WTC11 (cell line): ENCODE results near the gene TUBA3C. TPM values are rescaled to one million over a fixed set of nuclear protein-coding genes. Genes with fewer than 3 reads are reported as not detected.

Experiments
- ATAC-seq: fragments of 200-7000 bp; cut with Tn5 transposase; 2 replicates; pipeline ENCODE4 v1.10.0; 2021; ENCODE audit warnings: mild to moderate bottlenecking, moderate library complexity
- CTCF ChIA-PET: fragments of 300-600 bp; sonication (Branson Sonifier 250); formaldehyde crosslinking; loops from one replicate; lab custom pipeline; 2021; ENCODE audit warnings: antibody characterized with exemption; lab: Charles Lee
- POLR2A ChIA-PET: fragments of 350-600 bp; sonication (Branson Sonifier 250); formaldehyde crosslinking; loops from one replicate; lab custom pipeline; 2021; ENCODE audit warnings: antibody characterized with exemption; lab: Charles Lee
- DNase-seq: peaks from one replicate; pipeline ENCODE4 v3.0.0; 2021; ENCODE audit warnings: low spot score
- H3K27ac Mint-ChIP-seq: 2 replicates; pipeline ENCODE4 v1.8.0; 2021; ENCODE audit warnings: mixed read lengths
- H3K27me3 Mint-ChIP-seq: 2 replicates; pipeline ENCODE4 v1.8.0; 2021; ENCODE audit warnings: low read depth, mild to moderate bottlenecking, moderate library complexity, mixed read lengths
- H3K36me3 Mint-ChIP-seq: 2 replicates; pipeline ENCODE4 v1.8.0; 2021; ENCODE audit warnings: mixed read lengths
- H3K4me1 Mint-ChIP-seq: 2 replicates; pipeline ENCODE4 v1.8.0; 2022; ENCODE audit warnings: mixed read lengths
- H3K4me3 Mint-ChIP-seq: 2 replicates; pipeline ENCODE4 v1.8.0; 2021; ENCODE audit warnings: mild to moderate bottlenecking, moderate library complexity, mixed read lengths
- H3K9me3 Mint-ChIP-seq: 2 replicates; pipeline ENCODE4 v1.8.0; 2021; ENCODE audit warnings: mixed read lengths
- CREB1 ChIP-seq: sonication (generic); formaldehyde crosslinking; IDR thresholded peaks from 2 replicates; pipeline ENCODE4 v1.8.0; 2023; ENCODE audit warnings: mild to moderate bottlenecking, missing genetic modification reagents
- FOXJ3 ChIP-seq: sonication (generic); formaldehyde crosslinking; IDR thresholded peaks from 2 replicates; pipeline ENCODE4 v1.9.0; 2021; ENCODE audit warnings: missing genetic modification reagents, mild to moderate bottlenecking, borderline replicate concordance
- GABPB1 ChIP-seq: sonication (generic); formaldehyde crosslinking; IDR thresholded peaks from 2 replicates; pipeline ENCODE4 v1.8.1; 2023; ENCODE audit warnings: mild to moderate bottlenecking, missing genetic modification reagents
- HMGA2 ChIP-seq: fragments of 250-450 bp; sonication (Bioruptor Pico); IDR thresholded peaks from 2 replicates; pipeline ENCODE4 v1.4.0; 2021; ENCODE audit warnings: mild to moderate bottlenecking, moderate library complexity
- NR1H2 ChIP-seq: sonication (generic); formaldehyde crosslinking; IDR thresholded peaks from 2 replicates; pipeline ENCODE4 v1.9.0; 2021; ENCODE audit warnings: mild to moderate bottlenecking, moderate library complexity, missing genetic modification reagents
- NR2C2 ChIP-seq: sonication (generic); formaldehyde crosslinking; IDR thresholded peaks from 2 replicates; pipeline ENCODE4 v1.8.0; 2022; ENCODE audit warnings: mild to moderate bottlenecking, missing genetic modification reagents
- SP1 ChIP-seq: sonication (generic); formaldehyde crosslinking; conservative IDR thresholded peaks from 2 replicates; pipeline ENCODE4 v1.8.1; 2022; ENCODE audit warnings: missing genetic modification reagents
- TEAD4 ChIP-seq: sonication (generic); formaldehyde crosslinking; IDR thresholded peaks from 2 replicates; pipeline ENCODE4 v1.8.0; 2022; ENCODE audit warnings: mild to moderate bottlenecking, missing genetic modification reagents
- TP53 ChIP-seq: sonication (generic); formaldehyde crosslinking; IDR thresholded peaks from 2 replicates; pipeline ENCODE4 v1.8.1; 2023; ENCODE audit warnings: mild to moderate bottlenecking, missing genetic modification reagents
- ZBTB21 ChIP-seq: sonication (generic); formaldehyde crosslinking; IDR thresholded peaks from 2 replicates; pipeline ENCODE4 v1.8.1; 2023; ENCODE audit warnings: mild to moderate bottlenecking, missing genetic modification reagents, borderline replicate concordance
- ZNF121 ChIP-seq: sonication (generic); formaldehyde crosslinking; IDR thresholded peaks from 2 replicates; pipeline ENCODE4 v1.8.0; 2023; ENCODE audit warnings: missing genetic modification reagents
- ZNF138 ChIP-seq: sonication (generic); formaldehyde crosslinking; conservative IDR thresholded peaks from 2 replicates; pipeline ENCODE4 v1.8.1; 2022; ENCODE audit warnings: mild to moderate bottlenecking, moderate library complexity, missing genetic modification reagents
- ZNF263 ChIP-seq: sonication (generic); formaldehyde crosslinking; IDR thresholded peaks from 2 replicates; pipeline ENCODE4 v1.8.1; 2022; ENCODE audit warnings: low read depth, mild to moderate bottlenecking, moderate library complexity, missing genetic modification reagents
- ZNF423 ChIP-seq: fragments of 250-450 bp; sonication (Bioruptor Pico); IDR thresholded peaks from 2 replicates; pipeline ENCODE4 v2.1.2; 2022; ENCODE audit warnings: mild to moderate bottlenecking, moderate library complexity
- ZNF671 ChIP-seq: fragments of 250-450 bp; sonication (Bioruptor Pico); IDR thresholded peaks from 2 replicates; pipeline ENCODE4 v1.8.0; 2021; ENCODE audit warnings: mild to moderate bottlenecking
- total RNA-seq: library from RNA; stranded (reverse); gene quantifications from 3 replicates; pipeline ENCODE4 v1.2.3, GENCODE V29; 2021
- TF ChIP-seq, protein P1 (sequence below): sonication (generic); formaldehyde crosslinking; IDR thresholded peaks from 2 replicates; pipeline ENCODE4 v1.8.1; 2023; ENCODE audit warnings: mild to moderate bottlenecking, moderate library complexity, missing genetic modification reagents
- TF ChIP-seq, protein P2 (sequence below): sonication (generic); formaldehyde crosslinking; IDR thresholded peaks from 2 replicates; pipeline ENCODE4 v1.8.0; 2022; ENCODE audit warnings: missing genetic modification reagents
- TF ChIP-seq, protein P3 (sequence below): fragments of 250-450 bp; sonication (Bioruptor Pico); conservative IDR thresholded peaks from 2 replicates; pipeline ENCODE4 v1.9.0; 2021; ENCODE audit warnings: mild to moderate bottlenecking
- TF ChIP-seq, protein P4 (sequence below): sonication (generic); formaldehyde crosslinking; conservative IDR thresholded peaks from 2 replicates; pipeline ENCODE4 v1.8.1; 2022; ENCODE audit warnings: mild to moderate bottlenecking, missing genetic modification reagents
- TF ChIP-seq, protein P5 (sequence below): sonication (generic); formaldehyde crosslinking; IDR thresholded peaks from 2 replicates; pipeline ENCODE4 v1.8.1; 2023; ENCODE audit warnings: mild to moderate bottlenecking, missing genetic modification reagents, borderline replicate concordance
- TF ChIP-seq, protein P6 (sequence below): sonication (generic); formaldehyde crosslinking; IDR thresholded peaks from 2 replicates; pipeline ENCODE4 v1.8.0; 2023; ENCODE audit warnings: missing genetic modification reagents
- TF ChIP-seq, protein P7 (sequence below): sonication (generic); formaldehyde crosslinking; IDR thresholded peaks from 2 replicates; pipeline ENCODE4 v1.8.1; 2023; ENCODE audit warnings: mild to moderate bottlenecking, missing genetic modification reagents

Gene TUBA3C
- total RNA-seq, 1 experiment from 2014 or later, result not detected

DNA sequence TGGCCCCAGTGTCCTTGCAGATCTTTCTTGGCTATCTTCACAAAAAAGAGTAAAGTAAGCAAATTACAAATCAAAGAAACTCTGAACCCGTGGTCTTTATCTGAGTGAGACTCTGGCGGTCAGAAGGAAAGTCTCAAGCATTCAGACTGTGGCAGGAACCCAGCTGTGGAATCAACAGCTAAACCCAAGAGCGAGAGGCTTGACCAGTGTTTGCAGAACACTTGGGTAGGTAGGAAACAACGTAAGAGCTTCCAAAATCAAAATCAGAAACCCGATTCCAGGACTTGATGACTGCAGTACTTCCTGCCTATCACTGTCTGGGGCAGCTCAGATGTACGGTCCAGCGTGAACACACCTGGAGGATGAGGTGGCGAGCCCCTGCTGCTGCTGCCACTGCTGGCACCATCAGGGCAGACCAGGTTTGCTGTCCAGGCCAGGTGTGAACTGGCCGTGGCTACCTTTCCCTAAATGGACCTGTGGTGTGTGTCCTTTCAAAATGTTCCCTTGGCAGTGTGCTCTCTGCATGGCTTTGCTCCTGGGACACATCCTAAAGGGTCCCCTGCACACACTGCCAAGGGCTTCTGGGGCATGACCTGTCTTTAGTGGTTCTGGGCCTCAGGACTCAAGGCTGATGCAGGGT, 9.5 kb downstream of the TUBA3C start (continued):
- TF ChIP-seq, protein P1, sequence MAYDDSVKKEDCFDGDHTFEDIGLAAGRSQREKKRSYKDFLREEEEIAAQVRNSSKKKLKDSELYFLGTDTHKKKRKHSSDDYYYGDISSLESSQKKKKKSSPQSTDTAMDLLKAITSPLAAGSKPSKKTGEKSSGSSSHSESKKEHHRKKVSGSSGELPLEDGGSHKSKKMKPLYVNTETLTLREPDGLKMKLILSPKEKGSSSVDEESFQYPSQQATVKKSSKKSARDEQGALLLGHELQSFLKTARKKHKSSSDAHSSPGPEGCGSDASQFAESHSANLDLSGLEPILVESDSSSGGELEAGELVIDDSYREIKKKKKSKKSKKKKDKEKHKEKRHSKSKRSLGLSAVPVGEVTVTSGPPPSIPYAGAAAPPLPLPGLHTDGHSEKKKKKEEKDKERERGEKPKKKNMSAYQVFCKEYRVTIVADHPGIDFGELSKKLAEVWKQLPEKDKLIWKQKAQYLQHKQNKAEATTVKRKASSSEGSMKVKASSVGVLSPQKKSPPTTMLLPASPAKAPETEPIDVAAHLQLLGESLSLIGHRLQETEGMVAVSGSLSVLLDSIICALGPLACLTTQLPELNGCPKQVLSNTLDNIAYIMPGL (CRISPR knock-in tag), result no peak
- TF ChIP-seq NR1H2, result no peak
- TF ChIP-seq CREB1 (CRISPR knock-in tag), result no peak
- no peak for TF ChIP-seq ZBTB21 (CRISPR knock-in tag)
- TF ChIP-seq, all 79 proteins: peak for 0

DNA sequence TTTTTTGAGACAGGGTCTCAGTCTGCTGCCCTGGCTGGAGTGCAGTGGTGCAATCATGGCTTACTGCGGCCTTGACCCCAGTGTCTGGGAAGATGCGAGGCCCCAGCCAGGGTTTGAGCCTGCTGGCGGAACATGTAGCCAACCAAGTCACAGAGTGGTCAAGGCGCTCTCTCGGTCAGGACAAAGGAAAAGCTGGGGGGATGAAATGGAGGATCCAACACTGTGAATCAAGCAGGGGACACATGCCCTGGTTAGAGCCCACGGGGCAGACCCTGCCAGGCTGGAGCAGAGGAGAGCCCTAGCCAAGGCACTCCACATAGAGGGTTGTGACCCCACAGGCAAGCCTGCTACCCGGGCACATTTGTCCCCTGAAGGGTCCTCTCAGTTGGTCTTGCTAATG, 10.1 kb downstream of the TUBA3C start:
- CTCF ChIA-PET, result no interaction called here
- Mint-ChIP-seq H3K36me3 (peaks cover 73% of the 10 kb centered on the region), H3K27ac (no peak overlapping the region), H3K4me1 (no peaks in the 10 kb centered on the region), H3K27me3 (peaks cover 21% of the 10 kb centered on the region), H3K4me3 (no peak overlapping the region), H3K9me3 (peaks cover 50% of the 10 kb centered on the region)
- no peak for ATAC-seq
- DNase-seq, result no peak
- POLR2A ChIA-PET, result no interaction called here
- TF ChIP-seq ZNF423 (CRISPR knock-in tag) (no peak), GABPB1 (CRISPR knock-in tag) (no peak), ZNF671 (CRISPR knock-in tag) (no peak), ZNF138 (CRISPR knock-in tag) (no peak), SP1 (no peak), HMGA2 (CRISPR knock-in tag) (no peak), TP53 (no peak), NR2C2 (CRISPR knock-in tag) (no peak), ZNF263 (CRISPR knock-in tag) (no peak), FOXJ3 (CRISPR knock-in tag) (no peak), TEAD4 (CRISPR knock-in tag) (no peak), ZNF121 (CRISPR knock-in tag) (no peak)
- TF ChIP-seq, protein P2, sequence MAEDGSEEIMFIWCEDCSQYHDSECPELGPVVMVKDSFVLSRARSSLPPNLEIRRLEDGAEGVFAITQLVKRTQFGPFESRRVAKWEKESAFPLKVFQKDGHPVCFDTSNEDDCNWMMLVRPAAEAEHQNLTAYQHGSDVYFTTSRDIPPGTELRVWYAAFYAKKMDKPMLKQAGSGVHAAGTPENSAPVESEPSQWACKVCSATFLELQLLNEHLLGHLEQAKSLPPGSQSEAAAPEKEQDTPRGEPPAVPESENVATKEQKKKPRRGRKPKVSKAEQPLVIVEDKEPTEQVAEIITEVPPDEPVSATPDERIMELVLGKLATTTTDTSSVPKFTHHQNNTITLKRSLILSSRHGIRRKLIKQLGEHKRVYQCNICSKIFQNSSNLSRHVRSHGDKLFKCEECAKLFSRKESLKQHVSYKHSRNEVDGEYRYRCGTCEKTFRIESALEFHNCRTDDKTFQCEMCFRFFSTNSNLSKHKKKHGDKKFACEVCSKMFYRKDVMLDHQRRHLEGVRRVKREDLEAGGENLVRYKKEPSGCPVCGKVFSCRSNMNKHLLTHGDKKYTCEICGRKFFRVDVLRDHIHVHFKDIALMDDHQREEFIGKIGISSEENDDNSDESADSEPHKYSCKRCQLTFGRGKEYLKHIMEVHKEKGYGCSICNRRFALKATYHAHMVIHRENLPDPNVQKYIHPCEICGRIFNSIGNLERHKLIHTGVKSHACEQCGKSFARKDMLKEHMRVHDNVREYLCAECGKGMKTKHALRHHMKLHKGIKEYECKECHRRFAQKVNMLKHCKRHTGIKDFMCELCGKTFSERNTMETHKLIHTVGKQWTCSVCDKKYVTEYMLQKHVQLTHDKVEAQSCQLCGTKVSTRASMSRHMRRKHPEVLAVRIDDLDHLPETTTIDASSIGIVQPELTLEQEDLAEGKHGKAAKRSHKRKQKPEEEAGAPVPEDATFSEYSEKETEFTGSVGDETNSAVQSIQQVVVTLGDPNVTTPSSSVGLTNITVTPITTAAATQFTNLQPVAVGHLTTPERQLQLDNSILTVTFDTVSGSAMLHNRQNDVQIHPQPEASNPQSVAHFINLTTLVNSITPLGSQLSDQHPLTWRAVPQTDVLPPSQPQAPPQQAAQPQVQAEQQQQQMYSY (CRISPR knock-in tag), result no peak
- TF ChIP-seq, protein P3, sequence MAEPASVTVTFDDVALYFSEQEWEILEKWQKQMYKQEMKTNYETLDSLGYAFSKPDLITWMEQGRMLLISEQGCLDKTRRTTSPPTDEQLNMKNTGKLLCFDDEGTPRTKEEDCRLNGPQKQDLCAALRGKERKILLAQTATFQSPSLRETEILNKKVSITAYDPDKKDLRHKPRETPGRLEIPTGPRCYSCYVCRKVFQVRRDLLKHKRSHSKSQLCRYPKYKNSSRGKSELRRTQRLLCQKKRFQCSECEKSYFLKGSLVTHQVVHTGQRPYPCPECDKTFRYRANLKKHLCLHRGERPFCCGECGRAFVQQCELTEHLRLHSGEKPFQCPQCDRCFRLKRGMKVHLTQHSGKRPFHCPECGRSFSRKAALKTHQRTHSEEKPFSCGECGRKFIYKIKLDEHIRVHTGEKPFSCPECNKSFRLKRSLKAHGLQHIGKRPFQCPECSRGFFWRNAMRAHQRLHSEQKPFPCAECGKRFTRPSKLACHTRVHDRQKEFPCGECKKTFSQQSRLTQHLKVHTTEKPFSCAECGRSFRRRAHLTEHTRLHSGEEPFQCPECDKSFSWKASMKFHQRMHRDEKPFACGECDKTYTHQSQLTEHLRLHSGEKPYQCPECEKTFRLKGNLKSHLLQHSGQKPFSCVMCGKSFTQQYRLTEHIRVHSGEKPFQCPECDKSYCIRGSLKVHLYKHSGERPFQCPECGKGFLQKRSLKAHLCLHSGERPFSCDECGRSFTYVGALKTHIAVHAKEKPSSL (CRISPR knock-in tag), result no peak
- TF ChIP-seq, protein P4, sequence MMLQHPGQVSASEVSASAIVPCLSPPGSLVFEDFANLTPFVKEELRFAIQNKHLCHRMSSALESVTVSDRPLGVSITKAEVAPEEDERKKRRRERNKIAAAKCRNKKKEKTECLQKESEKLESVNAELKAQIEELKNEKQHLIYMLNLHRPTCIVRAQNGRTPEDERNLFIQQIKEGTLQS (CRISPR knock-in tag), result no peak
- TF ChIP-seq, protein P5, sequence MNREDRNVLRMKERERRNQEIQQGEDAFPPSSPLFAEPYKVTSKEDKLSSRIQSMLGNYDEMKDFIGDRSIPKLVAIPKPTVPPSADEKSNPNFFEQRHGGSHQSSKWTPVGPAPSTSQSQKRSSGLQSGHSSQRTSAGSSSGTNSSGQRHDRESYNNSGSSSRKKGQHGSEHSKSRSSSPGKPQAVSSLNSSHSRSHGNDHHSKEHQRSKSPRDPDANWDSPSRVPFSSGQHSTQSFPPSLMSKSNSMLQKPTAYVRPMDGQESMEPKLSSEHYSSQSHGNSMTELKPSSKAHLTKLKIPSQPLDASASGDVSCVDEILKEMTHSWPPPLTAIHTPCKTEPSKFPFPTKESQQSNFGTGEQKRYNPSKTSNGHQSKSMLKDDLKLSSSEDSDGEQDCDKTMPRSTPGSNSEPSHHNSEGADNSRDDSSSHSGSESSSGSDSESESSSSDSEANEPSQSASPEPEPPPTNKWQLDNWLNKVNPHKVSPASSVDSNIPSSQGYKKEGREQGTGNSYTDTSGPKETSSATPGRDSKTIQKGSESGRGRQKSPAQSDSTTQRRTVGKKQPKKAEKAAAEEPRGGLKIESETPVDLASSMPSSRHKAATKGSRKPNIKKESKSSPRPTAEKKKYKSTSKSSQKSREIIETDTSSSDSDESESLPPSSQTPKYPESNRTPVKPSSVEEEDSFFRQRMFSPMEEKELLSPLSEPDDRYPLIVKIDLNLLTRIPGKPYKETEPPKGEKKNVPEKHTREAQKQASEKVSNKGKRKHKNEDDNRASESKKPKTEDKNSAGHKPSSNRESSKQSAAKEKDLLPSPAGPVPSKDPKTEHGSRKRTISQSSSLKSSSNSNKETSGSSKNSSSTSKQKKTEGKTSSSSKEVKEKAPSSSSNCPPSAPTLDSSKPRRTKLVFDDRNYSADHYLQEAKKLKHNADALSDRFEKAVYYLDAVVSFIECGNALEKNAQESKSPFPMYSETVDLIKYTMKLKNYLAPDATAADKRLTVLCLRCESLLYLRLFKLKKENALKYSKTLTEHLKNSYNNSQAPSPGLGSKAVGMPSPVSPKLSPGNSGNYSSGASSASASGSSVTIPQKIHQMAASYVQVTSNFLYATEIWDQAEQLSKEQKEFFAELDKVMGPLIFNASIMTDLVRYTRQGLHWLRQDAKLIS (CRISPR knock-in tag), result no peak
- TF ChIP-seq, protein P6, sequence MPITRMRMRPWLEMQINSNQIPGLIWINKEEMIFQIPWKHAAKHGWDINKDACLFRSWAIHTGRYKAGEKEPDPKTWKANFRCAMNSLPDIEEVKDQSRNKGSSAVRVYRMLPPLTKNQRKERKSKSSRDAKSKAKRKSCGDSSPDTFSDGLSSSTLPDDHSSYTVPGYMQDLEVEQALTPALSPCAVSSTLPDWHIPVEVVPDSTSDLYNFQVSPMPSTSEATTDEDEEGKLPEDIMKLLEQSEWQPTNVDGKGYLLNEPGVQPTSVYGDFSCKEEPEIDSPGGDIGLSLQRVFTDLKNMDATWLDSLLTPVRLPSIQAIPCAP (CRISPR knock-in tag), result no peak
- TF ChIP-seq, protein P7, sequence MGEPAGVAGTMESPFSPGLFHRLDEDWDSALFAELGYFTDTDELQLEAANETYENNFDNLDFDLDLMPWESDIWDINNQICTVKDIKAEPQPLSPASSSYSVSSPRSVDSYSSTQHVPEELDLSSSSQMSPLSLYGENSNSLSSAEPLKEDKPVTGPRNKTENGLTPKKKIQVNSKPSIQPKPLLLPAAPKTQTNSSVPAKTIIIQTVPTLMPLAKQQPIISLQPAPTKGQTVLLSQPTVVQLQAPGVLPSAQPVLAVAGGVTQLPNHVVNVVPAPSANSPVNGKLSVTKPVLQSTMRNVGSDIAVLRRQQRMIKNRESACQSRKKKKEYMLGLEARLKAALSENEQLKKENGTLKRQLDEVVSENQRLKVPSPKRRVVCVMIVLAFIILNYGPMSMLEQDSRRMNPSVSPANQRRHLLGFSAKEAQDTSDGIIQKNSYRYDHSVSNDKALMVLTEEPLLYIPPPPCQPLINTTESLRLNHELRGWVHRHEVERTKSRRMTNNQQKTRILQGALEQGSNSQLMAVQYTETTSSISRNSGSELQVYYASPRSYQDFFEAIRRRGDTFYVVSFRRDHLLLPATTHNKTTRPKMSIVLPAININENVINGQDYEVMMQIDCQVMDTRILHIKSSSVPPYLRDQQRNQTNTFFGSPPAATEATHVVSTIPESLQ (CRISPR knock-in tag), result no peak
